ENCODE results near the gene REXO1. TPM values are rescaled to one million over a fixed set of nuclear protein-coding genes. Genes with fewer than 3 reads are reported as not detected.

Gene REXO1
- total and polyA plus RNA-seq, 2 donors (not counting 3 experiments of a cell fraction or from before 2014, with no cell fraction given) = 41.1 to 56.9 TPM

GRCh38 chr19:1794424-1795172, 53.7 kb downstream of the REXO1 start:
- intact Hi-C loops (cut with micrococcal nuclease) = loop anchor here (1.0 to 5.0 kb wide), 2 partner anchors 19 to 122 kb away; no protein-coding TSS in a partner anchor
- no peaks in the 10 kb centered on the region for H3K27me3 ChIP-seq (ENCODE audit: control insufficient read depth in 2 of 2, insufficient read depth in 2 of 2, low read length in 2 of 2)
- no peaks in the 10 kb centered on the region for H3K36me3 ChIP-seq (ENCODE audit: control insufficient read depth in 2 of 2, extremely low read depth in 1 of 2, insufficient read depth in 2 of 2, low read length in 2 of 2)
- no peak overlapping the region for H3K9ac ChIP-seq (replicated peaks; ENCODE audit: extremely low read depth, insufficient read depth, low read length)
- no peak overlapping the region for H3K4me3 ChIP-seq (replicated peaks in 1 of 3; ENCODE audit: insufficient read depth in 1 of 3, low read depth in 1 of 3, low read length in 3 of 3)
- no peaks in the 10 kb centered on the region for H3K79me2 ChIP-seq (ENCODE audit: control insufficient read depth, insufficient read depth, low read length)
- no peaks in the 10 kb centered on the region for H3K9me3 ChIP-seq (replicated peaks; ENCODE audit: control insufficient read depth, insufficient read depth, low read length)
- BruUV-seq (replicated peaks) = no TSS peak
- no peaks in the 10 kb centered on the region for H4K20me1 ChIP-seq (replicated peaks; ENCODE audit: control insufficient read depth, extremely low read depth, insufficient read depth, low read length)
- dilution Hi-C loops (cut with MboI; ENCODE audit: extremely low pct_ligation_motif_present, low sequenced_read_pairs) = no loop called here
- ChIA-PET CTCF (interaction anchor here (1.3 to 6.6 kb wide), 7 partner anchors 11 to 248 kb away, joined by 4 to 75 read pairs (median 8); no protein-coding TSS in a partner anchor), POLR2A (interaction anchor here (0.6 kb wide), 1 partner anchor 78 kb away, joined by 4 read pairs; no protein-coding TSS in a partner anchor)
- FAIRE-seq (no peak), DNase-seq (ENCODE audit: low read depth, low spot score) (no peak)
- no peaks in the 10 kb centered on the region for H3K4me1 ChIP-seq (ENCODE audit: control insufficient read depth, extremely low read depth, insufficient read depth, low read length)
- H3K9me1 ChIP-seq (replicated peaks; ENCODE audit: control insufficient read depth, extremely low read depth, insufficient read depth, low read length) = no peaks in the 10 kb centered on the region
- no peak overlapping the region for H2AFZ ChIP-seq (ENCODE audit: low read depth, low read length)
- no peak for TF ChIP-seq CTCF (IDR thresholded peaks at IDR 0.05; ENCODE audit: extremely low read depth in 1 of 2, insufficient read depth in 1 of 2, low read depth in 1 of 2, low read length in 2 of 2)
- TF ChIP-seq MAX (IDR thresholded peaks at IDR 0.05; ENCODE audit: insufficient read depth, insufficient read length) = no peak
- TF ChIP-seq GATA2 (IDR thresholded peaks at IDR 0.05; ENCODE audit: insufficient read depth, insufficient read length, low read depth, low read length) = no peak
- no peak for TF ChIP-seq MYC (IDR thresholded peaks at IDR 0.05; ENCODE audit: low read depth, low read length)
- no peak for TF ChIP-seq POLR2A (IDR thresholded peaks at IDR 0.05; ENCODE audit: low read depth, low read length)
- no peak for TF ChIP-seq POLR2AphosphoS5 (IDR thresholded peaks at IDR 0.05; ENCODE audit: insufficient read depth, low read depth, low read length)
- TF ChIP-seq EZH2 (IDR thresholded peaks at IDR 0.05; ENCODE audit: borderline replicate concordance, low read depth, low read length, severe bottlenecking) = no peak
- TF ChIP-seq JUN (IDR thresholded peaks at IDR 0.05; ENCODE audit: borderline replicate concordance, insufficient read depth, insufficient read length, low read depth) = no peak
- no peak for TF ChIP-seq FOS (IDR thresholded peaks at IDR 0.05; ENCODE audit: borderline replicate concordance, insufficient read depth, low read length)
- H3K27ac ChIP-seq (ENCODE audit: insufficient read depth, low read depth, low read length) = no peak overlapping the region
- no peak overlapping the region for H3K4me2 ChIP-seq (ENCODE audit: insufficient read depth, low read length)

All from endothelial cell of umbilical vein (primary cell).